COLO668 (cell line): ENCODE data around the gene COL9A3.

ENCODE experiments used
- DNase-seq: peaks from one replicate; lab custom pipeline; 2025; ENCODE audit not compliant: unreplicated experiment; lab: John Stamatoyannopoulos, UW

Gene COL9A3

GRCh38 chr20:62890444-62890843, 73.6 kb downstream of the COL9A3 start:
- DNase-seq = no peak
